SK-N-SH (cell line): ENCODE results near the gene PDLIM5.

Source experiments
- EP300 ChIP-seq, 2 experiments: IDR thresholded peaks; 2 replicates each; pipeline versions ENCODE4 v1.4.0 to v1.6.1; 2012; ENCODE audit warnings: borderline replicate concordance in 1 of 2, low read depth in 1 of 2, low read length in 1 of 2
- EZH2phosphoT487 ChIP-seq: fragments of 200-600 bp; sonication (generic); IDR thresholded peaks from 2 replicates; pipeline ENCODE4 v1.6.1; 2017; ENCODE audit warnings: low read depth, mixed run types, mild to moderate bottlenecking, antibody characterized with exemption, moderate library complexity, borderline replicate concordance
- GATA2 ChIP-seq: sonication (generic); formaldehyde crosslinking; IDR thresholded peaks from 2 replicates; pipeline ENCODE4 v1.5.0; 2020; ENCODE audit warnings: mild to moderate bottlenecking, missing genetic modification reagents
- POLR2AphosphoS5 ChIP-seq: IDR thresholded peaks from 2 replicates; pipeline ENCODE4 v1.6.1; 2012; ENCODE audit warnings: low read depth, low read length
- RAD21 ChIP-seq: IDR thresholded peaks from 2 replicates; pipeline ENCODE4 v1.6.1; 2012; ENCODE audit warnings: mild to moderate bottlenecking, low read length
- TAF1 ChIP-seq: IDR thresholded peaks from 2 replicates; pipeline ENCODE4 v1.6.1; 2012; ENCODE audit warnings: low read depth, mild to moderate bottlenecking, low read length, moderate library complexity, borderline replicate concordance
- YY1 ChIP-seq: IDR thresholded peaks from 2 replicates; pipeline ENCODE4 v1.4.0; 2012; ENCODE audit warnings: low read depth, mild to moderate bottlenecking
- TF ChIP-seq, protein P1 (sequence below): fragments of 200-600 bp; sonication (generic); IDR thresholded peaks from 2 replicates; pipeline ENCODE4 v1.6.1; 2017; ENCODE audit warnings: antibody characterized with exemption, mild to moderate bottlenecking, moderate library complexity
- TF ChIP-seq, protein P2 (sequence below): IDR thresholded peaks from 2 replicates; pipeline ENCODE4; 2012
- TF ChIP-seq, protein P3 (sequence below): IDR thresholded peaks from 2 replicates; pipeline ENCODE4 v1.6.1; 2012; ENCODE audit warnings: mild to moderate bottlenecking, low read depth, low read length, moderate library complexity
- TF ChIP-seq, protein P4 (sequence below): IDR thresholded peaks from 2 replicates; pipeline ENCODE4 v1.4.0; 2012; ENCODE audit warnings: low read depth
- TF ChIP-seq, protein P5 (sequence below): IDR thresholded peaks from 2 replicates; pipeline ENCODE4 v1.4.0; 2012; ENCODE audit warnings: low read depth, borderline replicate concordance

DNA sequence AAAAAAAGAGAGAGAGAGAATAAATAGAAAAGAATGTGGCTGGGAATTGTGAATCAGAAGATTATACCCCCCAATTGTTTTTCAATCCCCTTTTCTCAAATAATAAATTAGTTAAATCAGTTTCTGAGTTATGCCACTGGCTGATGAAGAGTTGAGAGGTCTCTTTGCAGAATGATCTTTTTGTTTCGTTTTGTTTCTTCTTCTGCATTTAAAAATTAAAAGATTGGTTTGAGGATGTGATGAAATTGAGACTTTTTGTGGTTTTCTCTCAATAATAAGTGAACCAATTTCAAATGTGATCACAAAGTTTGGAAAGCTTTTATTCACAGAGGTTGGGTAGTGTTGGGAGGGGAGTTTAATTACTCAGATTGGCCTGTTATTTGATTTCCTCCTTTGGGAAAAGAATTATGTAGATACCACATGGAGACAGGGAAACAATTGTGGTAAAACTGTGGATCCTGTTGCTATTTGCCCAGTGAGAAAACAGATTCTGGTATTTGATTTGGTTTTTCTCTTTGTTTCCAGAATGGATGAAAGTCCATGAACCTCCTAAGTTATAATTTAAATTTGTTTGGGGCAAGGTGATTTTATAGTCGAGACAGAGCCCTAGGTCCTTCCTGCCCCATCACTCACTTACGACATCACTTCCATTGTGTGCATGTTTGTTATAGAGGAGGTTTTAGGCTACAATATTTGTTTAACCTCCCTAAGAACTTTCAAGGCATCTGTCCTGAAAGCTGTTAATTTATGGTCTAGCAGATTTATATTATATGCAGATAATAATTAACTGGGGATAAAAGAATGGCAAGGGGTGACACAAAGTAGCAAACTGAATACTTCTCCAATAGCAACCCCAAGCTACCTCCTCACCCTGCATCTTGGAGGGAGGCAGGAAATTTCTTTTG lies 214.0 kb downstream of the PDLIM5 start:
- TF ChIP-seq, protein P1, sequence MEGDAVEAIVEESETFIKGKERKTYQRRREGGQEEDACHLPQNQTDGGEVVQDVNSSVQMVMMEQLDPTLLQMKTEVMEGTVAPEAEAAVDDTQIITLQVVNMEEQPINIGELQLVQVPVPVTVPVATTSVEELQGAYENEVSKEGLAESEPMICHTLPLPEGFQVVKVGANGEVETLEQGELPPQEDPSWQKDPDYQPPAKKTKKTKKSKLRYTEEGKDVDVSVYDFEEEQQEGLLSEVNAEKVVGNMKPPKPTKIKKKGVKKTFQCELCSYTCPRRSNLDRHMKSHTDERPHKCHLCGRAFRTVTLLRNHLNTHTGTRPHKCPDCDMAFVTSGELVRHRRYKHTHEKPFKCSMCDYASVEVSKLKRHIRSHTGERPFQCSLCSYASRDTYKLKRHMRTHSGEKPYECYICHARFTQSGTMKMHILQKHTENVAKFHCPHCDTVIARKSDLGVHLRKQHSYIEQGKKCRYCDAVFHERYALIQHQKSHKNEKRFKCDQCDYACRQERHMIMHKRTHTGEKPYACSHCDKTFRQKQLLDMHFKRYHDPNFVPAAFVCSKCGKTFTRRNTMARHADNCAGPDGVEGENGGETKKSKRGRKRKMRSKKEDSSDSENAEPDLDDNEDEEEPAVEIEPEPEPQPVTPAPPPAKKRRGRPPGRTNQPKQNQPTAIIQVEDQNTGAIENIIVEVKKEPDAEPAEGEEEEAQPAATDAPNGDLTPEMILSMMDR = no peak
- TF ChIP-seq, protein P2, sequence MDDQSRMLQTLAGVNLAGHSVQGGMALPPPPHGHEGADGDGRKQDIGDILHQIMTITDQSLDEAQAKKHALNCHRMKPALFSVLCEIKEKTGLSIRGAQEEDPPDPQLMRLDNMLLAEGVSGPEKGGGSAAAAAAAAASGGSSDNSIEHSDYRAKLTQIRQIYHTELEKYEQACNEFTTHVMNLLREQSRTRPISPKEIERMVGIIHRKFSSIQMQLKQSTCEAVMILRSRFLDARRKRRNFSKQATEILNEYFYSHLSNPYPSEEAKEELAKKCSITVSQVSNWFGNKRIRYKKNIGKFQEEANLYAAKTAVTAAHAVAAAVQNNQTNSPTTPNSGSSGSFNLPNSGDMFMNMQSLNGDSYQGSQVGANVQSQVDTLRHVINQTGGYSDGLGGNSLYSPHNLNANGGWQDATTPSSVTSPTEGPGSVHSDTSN = no peak
- TF ChIP-seq, protein P3, sequence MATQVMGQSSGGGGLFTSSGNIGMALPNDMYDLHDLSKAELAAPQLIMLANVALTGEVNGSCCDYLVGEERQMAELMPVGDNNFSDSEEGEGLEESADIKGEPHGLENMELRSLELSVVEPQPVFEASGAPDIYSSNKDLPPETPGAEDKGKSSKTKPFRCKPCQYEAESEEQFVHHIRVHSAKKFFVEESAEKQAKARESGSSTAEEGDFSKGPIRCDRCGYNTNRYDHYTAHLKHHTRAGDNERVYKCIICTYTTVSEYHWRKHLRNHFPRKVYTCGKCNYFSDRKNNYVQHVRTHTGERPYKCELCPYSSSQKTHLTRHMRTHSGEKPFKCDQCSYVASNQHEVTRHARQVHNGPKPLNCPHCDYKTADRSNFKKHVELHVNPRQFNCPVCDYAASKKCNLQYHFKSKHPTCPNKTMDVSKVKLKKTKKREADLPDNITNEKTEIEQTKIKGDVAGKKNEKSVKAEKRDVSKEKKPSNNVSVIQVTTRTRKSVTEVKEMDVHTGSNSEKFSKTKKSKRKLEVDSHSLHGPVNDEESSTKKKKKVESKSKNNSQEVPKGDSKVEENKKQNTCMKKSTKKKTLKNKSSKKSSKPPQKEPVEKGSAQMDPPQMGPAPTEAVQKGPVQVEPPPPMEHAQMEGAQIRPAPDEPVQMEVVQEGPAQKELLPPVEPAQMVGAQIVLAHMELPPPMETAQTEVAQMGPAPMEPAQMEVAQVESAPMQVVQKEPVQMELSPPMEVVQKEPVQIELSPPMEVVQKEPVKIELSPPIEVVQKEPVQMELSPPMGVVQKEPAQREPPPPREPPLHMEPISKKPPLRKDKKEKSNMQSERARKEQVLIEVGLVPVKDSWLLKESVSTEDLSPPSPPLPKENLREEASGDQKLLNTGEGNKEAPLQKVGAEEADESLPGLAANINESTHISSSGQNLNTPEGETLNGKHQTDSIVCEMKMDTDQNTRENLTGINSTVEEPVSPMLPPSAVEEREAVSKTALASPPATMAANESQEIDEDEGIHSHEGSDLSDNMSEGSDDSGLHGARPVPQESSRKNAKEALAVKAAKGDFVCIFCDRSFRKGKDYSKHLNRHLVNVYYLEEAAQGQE = no peak
- TF ChIP-seq EZH2phosphoT487 (no peak), EP300 (IDR thresholded peaks at IDR 0.05; ENCODE audit: borderline replicate concordance in 1 of 2, low read depth in 1 of 2, low read length in 1 of 2) (no peak), POLR2AphosphoS5 (no peak), TAF1 (no peak), RAD21 (no peak), GATA2 (CRISPR knock-in tag) (no peak), YY1 (no peak)
- TF ChIP-seq, protein P4, sequence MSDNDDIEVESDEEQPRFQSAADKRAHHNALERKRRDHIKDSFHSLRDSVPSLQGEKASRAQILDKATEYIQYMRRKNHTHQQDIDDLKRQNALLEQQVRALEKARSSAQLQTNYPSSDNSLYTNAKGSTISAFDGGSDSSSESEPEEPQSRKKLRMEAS = no peak
- TF ChIP-seq, protein P5, sequence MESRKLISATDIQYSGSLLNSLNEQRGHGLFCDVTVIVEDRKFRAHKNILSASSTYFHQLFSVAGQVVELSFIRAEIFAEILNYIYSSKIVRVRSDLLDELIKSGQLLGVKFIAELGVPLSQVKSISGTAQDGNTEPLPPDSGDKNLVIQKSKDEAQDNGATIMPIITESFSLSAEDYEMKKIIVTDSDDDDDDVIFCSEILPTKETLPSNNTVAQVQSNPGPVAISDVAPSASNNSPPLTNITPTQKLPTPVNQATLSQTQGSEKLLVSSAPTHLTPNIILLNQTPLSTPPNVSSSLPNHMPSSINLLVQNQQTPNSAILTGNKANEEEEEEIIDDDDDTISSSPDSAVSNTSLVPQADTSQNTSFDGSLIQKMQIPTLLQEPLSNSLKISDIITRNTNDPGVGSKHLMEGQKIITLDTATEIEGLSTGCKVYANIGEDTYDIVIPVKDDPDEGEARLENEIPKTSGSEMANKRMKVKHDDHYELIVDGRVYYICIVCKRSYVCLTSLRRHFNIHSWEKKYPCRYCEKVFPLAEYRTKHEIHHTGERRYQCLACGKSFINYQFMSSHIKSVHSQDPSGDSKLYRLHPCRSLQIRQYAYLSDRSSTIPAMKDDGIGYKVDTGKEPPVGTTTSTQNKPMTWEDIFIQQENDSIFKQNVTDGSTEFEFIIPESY = no peak
